ENCODE results near the gene SEC14L1. TPM values are rescaled to one million over a fixed set of nuclear protein-coding genes. Genes with fewer than 3 reads are reported as not detected.

The SEC14L1 gene
- total and polyA plus RNA-seq, 2 of the 8 experiments (the other 6 are each of a cell fraction or from before 2014, with no cell fraction given): 27.2 to 74.4 TPM

GRCh38 chr17:77203436-77203835 lies 62.7 kb downstream of the SEC14L1 start:
- Histone ChIP-seq H3K79me1 (ENCODE audit: low read depth, low read length) (no peaks in the 10 kb centered on the region), H3K9ac (replicated peaks in 1 of 4; ENCODE audit: extremely low read depth in 1 of 4, low read depth in 3 of 4, low read length in 3 of 4) (no peak overlapping the region), H3K9me3 (ENCODE audit: insufficient read depth in 2 of 2, low read depth in 1 of 2, low read length in 1 of 2) (no peaks in the 10 kb centered on the region), H3K36me3 (ENCODE audit: control insufficient read depth in 2 of 4, insufficient read depth in 4 of 4, low read length in 3 of 4) (peaks cover 10 to 49% (median 24%) of the 10 kb centered on the region in 4 experiments), H3K4ac (replicated peaks; ENCODE audit: insufficient read length, low read depth, low read length) (no peak overlapping the region), H2BK120ac (replicated peaks; ENCODE audit: low read depth, low read length) (no peak overlapping the region), H3K4me2 (ENCODE audit: insufficient read depth in 1 of 2, low read depth in 2 of 2, low read length in 2 of 2) (no peak overlapping the region), H4K8ac (ENCODE audit: extremely low read depth, insufficient read depth, low read length) (no peak overlapping the region), H3K14ac (ENCODE audit: insufficient read length) (no peak overlapping the region), H3K23ac (ENCODE audit: insufficient read length) (no peak overlapping the region), H2BK5ac (ENCODE audit: low read depth, low read length) (no peak overlapping the region), H3K27ac (ENCODE audit: low read depth, low read length) (no peak overlapping the region), H2AFZ (ENCODE audit: low read length) (no peak overlapping the region), H3K79me2 (ENCODE audit: control insufficient read depth in 1 of 2, insufficient read depth in 2 of 2, low read length in 2 of 2) (no peaks in the 10 kb centered on the region), H3K4me1 (replicated peaks in 1 of 4; ENCODE audit: control insufficient read depth in 3 of 4, insufficient read depth in 4 of 4, low read length in 3 of 4) (no peaks in the 10 kb centered on the region; a peak in 1 of 7 replicates), H4K91ac (replicated peaks; ENCODE audit: insufficient read length, low read length) (no peak overlapping the region), H2BK20ac (ENCODE audit: low read length) (no peak overlapping the region), H3K18ac (ENCODE audit: extremely low read depth, low read length) (no peak overlapping the region), H2BK15ac (ENCODE audit: low read length) (no peak overlapping the region), H4K20me1 (replicated peaks in 1 of 2; ENCODE audit: control insufficient read depth in 1 of 2, insufficient read depth in 2 of 2, low read length in 2 of 2) (no peaks in the 10 kb centered on the region), H3K23me2 (ENCODE audit: low read depth, low read length) (no peaks in the 10 kb centered on the region), H4K5ac (ENCODE audit: insufficient read length, low read depth, low read length) (no peak overlapping the region), H2BK12ac (ENCODE audit: low read depth, low read length) (no peak overlapping the region), H2AK5ac (ENCODE audit: low read depth, low read length) (no peak overlapping the region), H3K4me3 (ENCODE audit: extremely low read depth in 1 of 4, insufficient read depth in 2 of 4, low read depth in 3 of 4, low read length in 4 of 4) (no peak overlapping the region), H3K27me3 (replicated peaks in 1 of 4; ENCODE audit: control insufficient read depth in 3 of 4, extremely low read depth in 1 of 4, insufficient read depth in 3 of 4, low read length in 3 of 4) (no peaks in the 10 kb centered on the region), H3K56ac (replicated peaks; ENCODE audit: insufficient read length, low read depth, low read length) (no peak overlapping the region)
- TF ChIP-seq SP2 (IDR thresholded peaks at IDR 0.05; ENCODE audit: low read length) (no peak), YY1 (IDR thresholded peaks at IDR 0.05; ENCODE audit: low read depth, low read length) (no peak), TAF7 (optimal IDR thresholded peaks at IDR 0.05; ENCODE audit: borderline replicate concordance, low read depth, low read length) (no peak), TCF12 (IDR thresholded peaks at IDR 0.05; ENCODE audit: low read depth, low read length) (no peak), CBX5 (IDR thresholded peaks at IDR 0.05; ENCODE audit: low read depth, low read length) (no peak), CBX8 (IDR thresholded peaks at IDR 0.05; ENCODE audit: borderline replicate concordance, low read depth, low read length) (no peak), KDM5A (IDR thresholded peaks at IDR 0.05; ENCODE audit: low read length) (no peak)
- DNase-seq (ENCODE audit: low read depth in 1 of 2, low spot score in 2 of 2) (no peak), FAIRE-seq (no peak)
- CTCF ChIA-PET (ENCODE audit: partially characterized antibody): interaction anchor here (0.6 to 1.1 kb wide), 4 partner anchors 11 to 147 kb away, joined by 3 to 4 read pairs (median 3); no protein-coding TSS in a partner anchor
- POLR2A ChIA-PET (ENCODE audit: partially characterized antibody): interaction anchor here (1.2 kb wide), 1 partner anchor 23 kb away, joined by 3 read pairs; no protein-coding TSS in a partner anchor
- WGBS, 2 experiments (ENCODE audit: extremely low coverage in 1 of 2, insufficient coverage in 1 of 2, insufficient read length in 1 of 2, insufficient replicate concordance in 2 of 2, low coverage in 1 of 2, low lambda C conversion rate in 2 of 2, missing lambda C conversion rate in 1 of 2): 91% methylated on average over 12 of the region's 12 CpGs; no CpG with 5 or more reads in 1 of the 2 experiments
